Smooth muscle cell of the umbilical artery (primary cell): Measurements from ENCODE around the gene ZPBP. TPM values are rescaled to one million over a fixed set of nuclear protein-coding genes. Genes with fewer than 3 reads are reported as not detected.

Source experiments
- total RNA-seq: library from RNA; depleted of rRNA; stranded (reverse); fragments of >200 nt; gene quantifications from 2 replicates; pipeline ENCODE4 v1.2.3, GENCODE V29; 2014

The ZPBP gene
- not detected in 2 replicates for total RNA-seq

DNA sequence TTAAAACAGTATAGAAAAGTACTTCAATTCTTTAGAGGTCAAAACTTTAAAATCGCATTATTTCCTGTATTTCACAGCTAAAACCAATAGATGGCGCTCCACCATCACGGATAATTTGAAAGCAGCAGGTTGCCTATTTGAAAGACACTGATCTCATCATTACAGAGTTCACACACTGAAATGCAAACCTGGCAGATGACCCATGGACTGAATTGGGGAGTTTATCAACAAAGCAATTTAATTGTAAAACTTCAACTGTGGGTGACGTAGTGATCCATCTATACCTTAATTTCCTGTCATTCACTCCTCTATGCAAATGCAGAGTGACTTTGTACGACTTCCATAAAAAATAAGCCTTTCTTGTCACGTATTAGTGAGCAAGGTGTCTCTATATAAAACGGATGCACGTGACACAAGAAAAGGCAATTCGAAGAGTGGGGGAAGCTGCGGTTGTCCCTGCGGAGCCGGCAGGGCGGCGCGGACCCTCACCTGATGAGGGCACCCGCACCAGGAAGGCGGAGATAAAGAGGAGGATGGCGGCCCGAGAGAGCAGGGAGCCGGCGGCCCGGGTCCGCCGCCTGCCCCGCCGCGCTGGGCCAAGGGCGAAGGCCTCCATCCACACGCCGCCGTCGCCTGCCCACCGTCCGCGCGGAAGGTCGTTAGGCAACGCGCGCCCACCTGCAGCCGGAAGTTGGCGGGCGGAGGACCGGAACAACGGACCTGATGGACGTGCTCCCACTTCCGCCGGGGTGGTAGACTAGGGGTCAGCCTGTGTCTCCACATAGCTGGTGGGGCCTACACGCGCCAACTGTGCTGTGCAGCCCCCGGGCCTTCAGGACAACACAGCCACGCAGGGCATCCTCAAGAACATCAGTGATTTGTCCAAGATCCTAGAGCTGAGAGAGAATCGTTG lies at the start of gene ZPBP:
ZPBP (minus strand) TSS at position 668 of the 913 bp plus-strand sequence; CDS start at position 616, 52 bp downstream.

Other genes with a start within 250 kb of the ZPBP start
- not detected in 2 replicates for gene IKZF1, start 211.5 kb upstream of the ZPBP start, total RNA-seq